Stimulated activated CD4-positive, alpha-beta T cell treated with anti-CD3 and anti-CD28 coated beads, Interleukin-1b, Interleukin-23, amount 100 ng/mL, for 24 hours (primary cell): ENCODE data around the gene PRDM2.

Experiments used
- DNase-seq, 4 experiments: peaks; one replicate each; pipeline ENCODE4 v3.0.0-alpha.2; 2020; ENCODE audit warnings: low read depth in 4 of 4, low spot score in 1 of 4

Gene PRDM2

DNA sequence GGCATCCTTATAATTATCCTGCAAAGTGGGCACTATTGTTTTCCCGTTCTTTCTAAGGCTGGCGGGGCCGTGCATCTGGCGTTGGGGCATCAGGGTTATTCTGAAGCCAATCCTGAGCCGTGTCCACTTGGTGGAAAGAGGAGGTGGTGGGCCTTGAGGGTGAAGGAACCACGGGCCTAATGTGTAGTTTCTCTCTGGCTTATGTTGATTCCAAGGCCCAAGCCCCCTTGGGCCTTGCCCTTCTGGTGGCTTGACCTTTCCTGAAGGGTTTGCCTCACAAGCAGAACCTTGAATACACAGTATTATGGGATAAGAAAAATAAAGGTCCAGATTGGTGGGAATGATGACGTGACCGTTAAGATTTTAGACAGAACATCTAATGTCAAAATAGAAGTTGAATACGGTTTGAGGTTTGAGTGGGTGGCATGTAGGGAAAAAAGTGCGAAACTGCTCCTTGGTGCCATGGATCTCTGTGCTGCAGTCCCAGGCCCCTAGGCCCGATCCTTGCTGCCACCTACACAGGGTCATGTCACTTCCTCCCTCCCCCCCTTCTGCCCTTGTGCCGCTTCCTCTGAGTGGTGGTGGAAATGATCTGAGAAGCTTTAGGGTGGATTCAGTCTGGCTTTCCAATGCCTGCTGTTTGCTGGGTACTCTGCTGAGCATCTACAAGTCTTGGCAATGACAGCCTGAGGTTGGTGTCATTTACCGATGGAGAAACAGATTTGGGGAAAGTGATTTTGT, 90.5 kb downstream of the PRDM2 start:
- no peak for DNase-seq

DNA sequence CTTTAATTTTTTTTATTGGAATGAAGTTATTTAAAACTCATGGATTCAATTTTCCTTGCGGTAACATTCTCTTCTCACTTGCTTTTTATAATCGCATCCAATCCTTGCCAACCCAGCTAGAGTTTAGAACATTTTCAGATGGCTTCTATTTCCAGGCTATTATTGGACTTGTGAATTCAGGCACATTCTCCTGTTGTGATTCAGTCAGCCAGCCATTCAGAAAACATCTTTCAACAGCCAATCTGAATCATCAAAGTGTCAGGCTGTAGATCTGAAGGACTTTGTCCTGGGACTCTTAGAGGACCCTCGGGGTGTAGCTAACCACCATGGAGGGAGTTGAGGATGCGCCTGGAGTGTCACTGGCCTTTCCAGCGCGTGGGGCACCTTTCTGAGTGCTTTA, 92.4 kb downstream of the PRDM2 start:
- DNase-seq: no peak

DNA sequence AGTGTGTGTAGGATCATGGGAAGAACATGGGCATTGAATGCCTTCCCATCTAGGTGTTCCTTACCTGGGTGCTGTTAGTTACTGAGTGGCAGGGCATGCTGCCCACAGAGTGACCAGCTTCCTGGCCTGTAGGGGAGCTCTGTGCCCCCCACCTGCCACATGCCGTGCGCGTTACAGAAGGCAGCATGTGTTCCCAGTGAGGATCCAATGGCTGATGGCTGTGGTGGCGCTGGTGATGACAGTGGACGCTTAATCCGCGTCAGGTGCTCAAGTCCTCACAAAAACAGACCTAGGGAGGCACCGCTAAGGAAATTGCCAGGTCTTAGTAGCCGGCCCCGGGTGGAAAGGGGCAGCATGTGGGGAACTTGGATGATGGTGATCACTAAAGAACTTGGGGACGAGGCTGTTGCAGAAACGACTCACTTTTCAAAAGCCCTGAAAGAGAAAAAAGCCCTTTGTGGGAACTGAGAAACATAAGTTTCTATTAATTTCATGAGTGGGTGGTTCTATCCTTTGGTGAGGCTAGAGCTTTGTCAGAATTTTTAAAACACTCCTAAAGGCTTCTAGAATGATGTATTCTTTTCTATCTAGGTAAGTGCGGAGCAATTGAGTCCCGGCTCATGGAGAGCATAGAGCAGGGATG, 93.2 kb downstream of the PRDM2 start:
- DNase-seq: no peak

DNA sequence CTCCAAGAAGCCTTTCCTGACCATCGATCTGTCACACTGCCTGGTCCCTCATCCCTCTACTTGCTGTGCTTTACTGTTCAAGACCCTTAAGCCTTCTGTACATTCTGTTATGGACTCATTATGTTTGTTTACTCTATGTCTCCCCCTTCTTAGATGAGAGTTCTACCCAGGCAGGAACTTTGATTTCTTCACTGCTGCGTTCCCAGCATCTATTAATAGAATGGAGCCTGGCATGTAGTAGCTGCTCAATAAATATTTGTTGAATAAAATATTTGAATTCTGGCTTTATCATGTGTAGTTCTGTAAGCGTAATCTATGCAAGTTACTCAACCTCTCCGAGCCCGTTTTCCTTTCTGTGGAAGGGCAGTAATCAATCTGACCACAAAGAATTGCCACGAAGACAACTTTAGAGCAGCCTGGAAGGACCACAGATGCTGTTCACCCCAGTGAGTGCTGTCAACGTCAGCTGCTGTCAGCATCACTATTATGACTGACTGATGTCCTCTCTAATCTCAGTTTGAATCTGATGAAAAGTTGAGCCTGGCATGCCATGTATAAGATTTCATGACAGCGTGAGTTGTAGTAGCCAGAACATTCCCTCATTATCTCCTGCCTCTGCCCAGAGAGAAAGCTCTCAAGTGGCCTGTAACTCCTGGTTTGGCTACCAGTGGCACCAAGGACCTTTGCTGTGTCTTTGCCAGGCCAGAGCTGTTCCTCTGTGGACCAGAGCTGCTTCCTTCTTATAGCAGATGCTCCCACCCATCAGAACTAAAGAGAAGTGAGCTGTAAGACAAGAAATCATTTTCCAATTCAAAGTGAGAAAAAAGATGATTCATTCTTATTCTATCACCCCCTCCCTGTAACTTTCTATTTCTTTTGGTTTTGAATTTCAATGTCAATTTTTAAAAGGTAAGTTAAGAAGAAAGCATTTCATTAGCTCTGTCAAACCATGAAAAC, 94.5 kb downstream of the PRDM2 start:
- no peak for DNase-seq

DNA sequence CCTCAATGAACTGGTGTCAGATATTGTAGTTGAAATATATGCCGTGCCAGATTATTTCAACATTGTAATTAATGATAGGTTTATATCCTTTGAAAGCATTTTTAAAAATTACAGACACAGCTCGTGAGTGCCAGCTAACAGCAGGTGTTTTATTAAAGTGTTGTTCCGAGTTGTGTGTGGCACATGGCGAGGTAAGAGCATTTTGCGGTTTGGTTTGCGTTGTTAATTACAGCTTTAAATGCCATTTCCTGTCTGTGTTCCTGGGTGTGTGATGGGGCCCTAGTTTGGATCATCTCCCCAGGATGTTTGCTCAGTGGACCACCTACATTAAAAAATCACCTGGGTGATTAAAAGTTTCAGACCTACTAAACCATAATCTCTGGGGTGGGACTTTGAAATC, 97.4 kb downstream of the PRDM2 start:
- DNase-seq: no peak

GRCh38 chr1:13798120-13798519, 98.1 kb downstream of the PRDM2 start:
- no peak for DNase-seq

DNA sequence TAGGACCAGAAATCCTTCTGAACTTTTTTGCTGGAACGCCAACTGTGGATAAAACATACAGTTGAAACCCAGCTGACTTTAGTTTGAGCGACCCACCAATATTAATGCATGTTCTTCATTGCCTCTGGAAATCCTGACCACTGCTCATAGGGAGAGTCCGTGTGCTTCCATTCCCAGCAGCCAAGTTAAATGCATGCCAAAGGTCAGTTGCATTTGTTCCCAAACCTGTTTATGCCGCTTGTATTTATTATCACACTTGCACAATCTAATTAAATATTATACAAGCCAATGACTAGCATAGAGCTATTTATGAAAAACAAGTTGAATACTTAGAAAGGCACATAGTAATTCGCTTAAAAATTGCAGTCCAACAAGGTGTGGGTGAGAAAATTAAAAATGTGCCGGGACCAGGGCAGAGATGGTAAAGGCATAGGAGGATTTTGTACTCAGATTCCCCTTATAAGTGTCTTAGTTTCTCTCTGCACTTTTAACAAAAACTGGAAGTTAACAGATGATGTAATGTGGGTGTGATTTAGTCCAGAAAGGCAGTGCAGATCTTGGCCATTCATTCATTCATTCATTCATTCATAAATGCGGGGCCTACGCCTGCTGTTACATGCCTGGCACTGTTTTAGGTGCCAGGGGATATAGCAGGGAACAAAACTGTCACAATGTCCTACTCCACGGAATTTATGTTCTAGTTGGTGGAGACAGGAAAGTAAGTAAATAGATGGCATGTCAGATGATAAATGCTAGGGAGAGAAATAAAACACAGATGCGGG, 99.7 kb downstream of the PRDM2 start:
- DNase-seq: no peak

- no peak for DNase-seq
Observed at GRCh38 chr1:13801232-13801631, 101.2 kb downstream of the PRDM2 start.

GRCh38 chr1:13801655-13802486, 101.9 kb downstream of the PRDM2 start:
- DNase-seq: no peak

DNA sequence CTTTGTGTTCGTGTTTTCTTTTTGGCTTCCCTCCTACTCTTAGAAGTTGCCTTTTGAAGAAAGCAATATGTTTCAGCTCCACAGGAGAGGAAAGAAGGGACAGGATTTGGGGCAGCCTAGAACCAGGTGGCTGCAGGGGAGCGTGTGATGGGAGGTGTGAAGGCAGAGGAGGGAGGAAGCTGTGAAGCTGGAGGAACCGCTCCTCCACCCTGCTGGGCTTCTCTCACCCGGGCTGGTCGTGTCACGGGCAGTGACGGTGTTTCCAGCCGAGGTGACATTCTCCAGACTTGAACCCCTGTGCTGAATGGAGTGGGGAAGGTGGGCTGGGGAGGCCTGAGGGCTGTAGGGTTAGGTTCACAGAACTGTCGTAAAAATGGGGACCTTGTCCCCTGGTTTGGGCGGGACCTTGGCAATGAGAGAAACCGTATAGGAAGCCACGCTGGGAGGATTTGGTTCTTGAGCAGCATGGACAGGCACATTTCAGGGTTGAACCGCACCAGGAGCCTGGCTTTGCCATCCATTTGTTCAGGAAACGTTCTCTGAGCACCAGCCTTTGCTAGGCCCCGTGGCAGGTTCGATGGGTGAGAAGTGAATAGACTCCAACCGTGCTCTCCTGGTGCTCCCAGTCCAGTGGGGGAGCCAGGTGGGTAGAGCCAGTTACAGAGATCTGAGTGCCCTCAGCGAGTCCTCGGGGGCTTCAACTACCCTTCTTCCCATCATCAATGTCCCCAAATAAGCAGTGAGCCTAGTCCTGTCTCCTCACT, 103.0 kb downstream of the PRDM2 start:
- DNase-seq: no peak

DNA sequence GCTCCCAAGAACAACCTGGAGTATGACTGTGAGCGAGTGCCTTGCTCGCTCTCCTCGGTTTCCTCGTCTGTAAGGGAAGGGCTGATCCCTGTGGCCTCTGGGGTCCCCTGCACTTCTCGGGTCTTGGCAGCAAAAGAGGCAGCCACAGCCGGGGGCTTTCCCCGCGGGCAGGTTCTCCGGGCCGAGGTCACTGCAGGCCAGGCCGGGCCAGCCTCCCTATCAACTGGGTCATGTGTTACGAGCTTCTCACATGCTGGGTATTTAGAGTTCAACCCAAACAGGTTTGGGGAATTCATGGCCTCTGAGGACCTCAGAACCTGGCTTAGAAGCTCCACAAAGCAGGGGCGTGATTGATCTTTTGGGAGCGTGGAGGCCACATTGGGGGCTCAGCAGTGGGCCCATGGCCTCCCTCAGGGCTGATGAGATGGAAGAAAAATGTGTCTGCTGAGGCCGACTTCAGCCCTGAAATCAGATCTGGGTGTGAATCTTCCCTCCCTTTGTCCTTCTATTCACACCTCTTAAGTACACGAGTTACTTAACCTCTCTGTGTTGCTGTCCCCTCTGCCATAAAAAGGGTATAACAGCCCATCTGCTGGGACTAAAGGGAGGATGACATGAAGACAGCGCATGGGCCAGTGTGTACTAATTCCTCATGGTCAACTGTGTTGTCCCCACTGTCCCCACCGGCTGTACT, 103.7 kb downstream of the PRDM2 start:
- no peak for DNase-seq

GRCh38 chr1:13804240-13804633, 104.2 kb downstream of the PRDM2 start:
- DNase-seq: no peak

DNA sequence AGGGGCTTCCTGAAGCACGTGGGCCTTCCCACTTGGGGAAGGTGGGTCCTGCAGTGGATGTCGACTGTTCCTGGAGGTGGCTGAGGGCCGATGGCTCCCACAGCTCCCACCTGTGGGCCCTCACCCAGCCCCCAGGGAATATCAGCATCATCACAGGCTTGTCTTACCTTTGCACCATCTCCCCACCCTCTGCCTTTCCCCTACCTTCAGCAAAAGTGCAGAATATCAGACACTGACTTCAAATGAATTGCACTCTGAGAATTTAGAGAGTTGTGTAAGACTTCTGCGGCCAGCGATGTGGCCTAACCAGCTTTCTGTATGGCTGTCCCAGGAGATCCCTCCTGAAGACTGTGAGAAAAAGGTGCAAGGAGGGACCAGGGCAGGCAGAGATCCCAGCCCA, 105.4 kb downstream of the PRDM2 start:
- DNase-seq: no peak

GRCh38 chr1:13806108-13806507, 106.1 kb downstream of the PRDM2 start:
- no peak for DNase-seq

GRCh38 chr1:13807209-13807608, 107.2 kb downstream of the PRDM2 start:
- DNase-seq: no peak

DNA sequence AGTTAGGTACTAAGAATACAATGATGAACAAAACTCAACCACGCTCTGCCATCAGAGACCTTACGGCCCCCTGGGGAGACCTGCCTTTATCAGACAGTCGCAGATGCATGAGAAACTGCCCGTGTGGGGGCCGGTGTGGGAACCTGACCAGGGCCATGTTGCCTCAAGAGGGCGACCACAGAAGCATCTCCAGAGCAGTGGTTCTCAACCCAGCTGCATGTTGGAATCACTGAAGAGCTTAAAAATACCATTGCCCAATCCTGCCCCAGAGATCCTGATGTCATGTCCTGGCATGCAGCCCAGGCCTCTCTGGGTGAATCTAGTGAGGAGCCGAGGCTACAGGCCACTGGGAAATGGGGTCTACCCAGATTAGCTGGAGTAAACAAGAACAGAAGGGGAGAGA, 108.7 kb downstream of the PRDM2 start:
- DNase-seq: no peak

GRCh38 chr1:13809461-13810159, 109.6 kb downstream of the PRDM2 start:
- no peak for DNase-seq
